Astrocyte (in vitro differentiated cells and primary cell): ENCODE measurements around the gene NCAPD2.

Source experiments
- EZH2 ChIP-seq: IDR thresholded peaks from 2 replicates; pipeline ENCODE4 v1.6.1; 2012; ENCODE audit warnings: mild to moderate bottlenecking, low read length, inconsistent platforms; ENCODE audit not compliant: insufficient read depth
- TF ChIP-seq, protein P1 (sequence below): IDR thresholded peaks from 2 replicates; pipeline ENCODE4 v1.5.1; 2011; ENCODE audit warnings: low read depth, mild to moderate bottlenecking, inconsistent platforms, low read length, moderate library complexity; ENCODE audit not compliant: insufficient read depth

DNA sequence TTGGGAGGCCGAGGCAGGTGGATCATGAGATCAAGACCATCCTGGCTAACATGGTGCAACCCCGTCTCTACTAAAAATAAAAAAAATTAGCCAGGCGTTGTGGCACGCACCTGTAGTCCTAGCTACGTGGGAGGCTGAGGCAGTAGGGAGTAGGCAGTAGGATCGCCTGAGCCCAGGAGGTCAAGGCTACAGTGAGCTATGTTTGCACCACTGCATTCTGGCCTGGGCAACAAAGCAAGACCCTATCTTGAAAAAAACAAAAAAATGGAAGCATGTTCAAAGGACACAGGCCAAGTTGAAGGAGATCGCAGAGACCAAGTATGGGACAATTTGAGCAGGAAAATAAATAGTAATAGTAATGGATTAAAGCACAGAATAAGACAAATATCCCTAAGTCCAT lies 14.2 kb downstream of the NCAPD2 start:
- TF ChIP-seq, protein P1, sequence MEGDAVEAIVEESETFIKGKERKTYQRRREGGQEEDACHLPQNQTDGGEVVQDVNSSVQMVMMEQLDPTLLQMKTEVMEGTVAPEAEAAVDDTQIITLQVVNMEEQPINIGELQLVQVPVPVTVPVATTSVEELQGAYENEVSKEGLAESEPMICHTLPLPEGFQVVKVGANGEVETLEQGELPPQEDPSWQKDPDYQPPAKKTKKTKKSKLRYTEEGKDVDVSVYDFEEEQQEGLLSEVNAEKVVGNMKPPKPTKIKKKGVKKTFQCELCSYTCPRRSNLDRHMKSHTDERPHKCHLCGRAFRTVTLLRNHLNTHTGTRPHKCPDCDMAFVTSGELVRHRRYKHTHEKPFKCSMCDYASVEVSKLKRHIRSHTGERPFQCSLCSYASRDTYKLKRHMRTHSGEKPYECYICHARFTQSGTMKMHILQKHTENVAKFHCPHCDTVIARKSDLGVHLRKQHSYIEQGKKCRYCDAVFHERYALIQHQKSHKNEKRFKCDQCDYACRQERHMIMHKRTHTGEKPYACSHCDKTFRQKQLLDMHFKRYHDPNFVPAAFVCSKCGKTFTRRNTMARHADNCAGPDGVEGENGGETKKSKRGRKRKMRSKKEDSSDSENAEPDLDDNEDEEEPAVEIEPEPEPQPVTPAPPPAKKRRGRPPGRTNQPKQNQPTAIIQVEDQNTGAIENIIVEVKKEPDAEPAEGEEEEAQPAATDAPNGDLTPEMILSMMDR = no peak
- TF ChIP-seq EZH2 = no peak
